Heart right ventricle (tissue), 16 donors: ENCODE results near the gene CCDC86. TPM values are rescaled to one million over a fixed set of nuclear protein-coding genes. Genes with fewer than 3 reads are reported as not detected.
A peak's percentile ranks its signal among the peaks of the same experiment; 100 is the strongest.

Experiments used
- ATAC-seq, 8 donors: fragments of 200-7000 bp; cut with Tn5 transposase; one replicate each; pipeline ENCODE4 v1.9.1; 2020; ENCODE audit warnings: mild to moderate bottlenecking in 8 of 8, moderate library complexity in 8 of 8, moderate number of reproducible peaks in 1 of 8
- DNase-seq, 2 donors: peaks; one replicate each; pipeline ENCODE4 v3.0.0-alpha.2; 2020
- H3K27ac ChIP-seq, 10 donors: fragments of 200-600 bp; sonication (generic) in 2 of 10; one replicate each; pipeline versions ENCODE4 v1.5.0 to v1.8.0; 2020 to 2022; ENCODE audit warnings: mild to moderate bottlenecking in 3 of 10
- H3K27me3 ChIP-seq, 7 donors: fragments of 200-600 bp; one replicate each; pipeline ENCODE4 v1.8.0; 2021 to 2022; ENCODE audit warnings: mild to moderate bottlenecking in 2 of 7
- H3K36me3 ChIP-seq, 9 donors: fragments of 200-600 bp; sonication (generic) in 1 of 9; one replicate each; pipeline versions ENCODE4 v1.5.0 to v1.8.0; 2020 to 2022; ENCODE audit warnings: mild to moderate bottlenecking in 2 of 9
- H3K4me1 ChIP-seq, 9 donors: fragments of 200-600 bp; sonication (generic) in 1 of 9; one replicate each; pipeline versions ENCODE4 v1.5.0 to v1.8.0; 2020 to 2022; ENCODE audit warnings: mild to moderate bottlenecking in 4 of 9
- H3K4me3 ChIP-seq, 10 donors: fragments of 200-600 bp; sonication (generic) in 2 of 10; one replicate each; pipeline versions ENCODE4 v1.5.0 to v1.8.0; 2020 to 2022; ENCODE audit warnings: mild to moderate bottlenecking in 7 of 10, moderate library complexity in 2 of 10
- H3K9me3 ChIP-seq, 11 donors: fragments of 200-600 bp in 10 of 11; sonication (generic) in 2 of 11; one replicate each; pipeline versions ENCODE4 v1.5.0 to v1.8.0; 2013 to 2022; ENCODE audit warnings: mild to moderate bottlenecking in 2 of 11, control low read depth in 1 of 11, moderate library complexity in 1 of 11
- CTCF ChIP-seq, 9 donors: fragments of 200-600 bp; sonication (generic) in 2 of 9; IDR thresholded peaks; one replicate each; pipeline versions ENCODE4 v1.5.0 to v1.8.0; 2021 to 2022; ENCODE audit warnings: antibody characterized with exemption in 9 of 9, mild to moderate bottlenecking in 5 of 9, moderate library complexity in 1 of 9
- WGBS, 2 donors: extraction: QIAGEN DNeasy Blood & Tissue Kit; methylation state at CpG; one replicate each; pipeline ENCODE4 v1.1.7; 2013; ENCODE audit warnings: inconsistent platforms in 1 of 2; 5-methylcytosine and 5-hydroxymethylcytosine counted together
- intact Hi-C, 10 donors: fragments of 100-400 bp; cut with DNase I; formaldehyde crosslinking; loops; one replicate each; pipeline versions ENCODE4 v1.11.1 to v1.14.2; 2022
- polyA plus RNA-seq, 2 donors: library from polyadenylated mRNA; stranded (reverse); fragments of 200-250 nt; gene quantifications; one replicate each; pipeline ENCODE4 v1.2.3, GENCODE V29; 2013
- total RNA-seq, 10 donors: library from RNA; stranded (reverse); fragmentation: NEBNext Ultra II Directional in 3 of 10; extraction: Animal tissue kit (Norgen Biotek cat#: 25700) in 3 of 10; gene quantifications; one replicate each; pipeline versions ENCODE4 v1.2.1 to v1.2.4, GENCODE V29; 2021 to 2023
- donor health status: Arrhythmogenic right ventricular cardiomyopathy.
- donor health status: ischemic (EF 13 %, LVEDD 7.1; RV severe dilation, severe dysfunction).
- donor health status: healthy with polysubstance abuse.
- donor health status: DM: no; HTN: yes; CAD: no.
- donor health status: DM: no; HTN: no; CAD: no.
- donor health status: ischemic (EF 25% LVEDD 6.9; RV normal size, moderate dysfunction).
- donor health status: ischemic (EF 25% LVEDD 5.7; RV mildly dilated, moderate dysfunction).
- donor health status: healthy.
- donor health status: DM: yes; HTN: yes; CAD: no.
- donor health status: Ischemic cardiomyopathy.
- donor health status: ischemic (EF 35%, LVEDD 5.7; RV mildly dilated, moderate dysfunction).
- donor health status: nonischemic (EF 11% LVEDD 7.7; RV severe dilation, severe dysfunction).
- donor health status: DM: yes; HTN: yes; CAD: no.
- donor health status: PGD.
- donor health status: ischemic (EF 29% LVEDD 5.4; RV normal size, mild dysfunction).
- donor health status: nonischemic (EF 23%, LVEDD 6.1; RV moderate dilation, normal function).

Gene CCDC86
- total and polyA plus RNA-seq, 12 donors: 6.6 to 26.5 (median 9.2) TPM

- DNase-seq (no peak), ATAC-seq (peak in 3 of 8 donors; percentile 32 to 40 (median 37))
- Histone ChIP-seq H3K4me3 (no peak overlapping the region), H3K9me3 (no peaks in the 10 kb centered on the region), H3K36me3 (no peaks in the 10 kb centered on the region), H3K27ac (peak overlapping the region in 1 of 10 donors; percentile 69), H3K4me1 (peaks cover 0 to 40% (median 5%) of the 10 kb centered on the region in 9 donors), H3K27me3 (no peaks in the 10 kb centered on the region)
- no peak for TF ChIP-seq CTCF (IDR thresholded peaks at IDR 0.05)
- WGBS, 2 donors: 67 to 76% methylated on average over 3 of the region's 3 CpGs
- intact Hi-C loops: loop anchor here in 4 of 10 donors (10.0 kb wide), 3 partner anchors 299 to 349 kb away; no protein-coding TSS in a partner anchor
Measured at GRCh38 chr11:60835534-60835846, 6.4 kb upstream of the CCDC86 start.

- no peaks in the 10 kb centered on the region for H3K9me3 ChIP-seq
- H3K36me3 ChIP-seq: no peaks in the 10 kb centered on the region
- no peak for ATAC-seq
- no peak overlapping the region for H3K27ac ChIP-seq
- TF ChIP-seq CTCF (IDR thresholded peaks at IDR 0.05): no peak
- no peaks in the 10 kb centered on the region for H3K27me3 ChIP-seq
- intact Hi-C loops: loop anchor here in 4 of 10 donors (10.0 kb wide), 3 partner anchors 298 to 348 kb away; no protein-coding TSS in a partner anchor
- H3K4me3 ChIP-seq: no peak overlapping the region
- peaks cover 7 to 43% (median 13%) of the 10 kb centered on the region in 9 donors for H3K4me1 ChIP-seq
- 57 to 68% methylated on average over 9 of the region's 9 CpGs for WGBS, 2 donors
- DNase-seq: no peak
Measured at GRCh38 chr11:60836866-60837515, 4.9 kb upstream of the CCDC86 start.

DNA sequence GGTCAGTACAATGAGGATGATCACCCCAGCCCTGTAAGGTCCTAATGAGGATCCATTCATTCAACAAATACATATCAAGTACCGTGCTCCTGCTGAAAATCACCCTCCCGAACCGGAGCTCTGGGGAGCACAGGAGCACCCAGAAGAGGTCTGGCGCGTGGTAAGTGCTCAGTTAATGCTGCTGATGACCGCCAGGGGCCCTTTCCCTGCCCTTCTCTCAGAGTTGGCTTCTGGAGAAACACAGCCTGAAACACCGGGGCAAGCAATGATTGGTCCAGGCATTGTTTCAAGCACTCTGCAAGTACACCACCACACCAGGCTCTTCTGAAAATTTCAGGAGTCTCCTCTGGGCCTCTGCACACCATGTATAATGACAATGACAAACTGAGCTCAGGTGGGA is 3.8 kb upstream of the CCDC86 start:
- Histone ChIP-seq H3K27me3 (no peaks in the 10 kb centered on the region), H3K4me3 (no peak overlapping the region), H3K9me3 (no peaks in the 10 kb centered on the region), H3K4me1 (peaks cover 12 to 53% (median 22%) of the 10 kb centered on the region in 9 donors), H3K36me3 (no peaks in the 10 kb centered on the region), H3K27ac (no peak overlapping the region)
- intact Hi-C loops: loop anchor here in 4 of 10 donors (10.0 kb wide), 3 partner anchors 297 to 347 kb away; no protein-coding TSS in a partner anchor
- DNase-seq (no peak), ATAC-seq (no peak)
- TF ChIP-seq CTCF (IDR thresholded peaks at IDR 0.05): no peak
- 72 to 81% methylated on average over 7 of the region's 7 CpGs for WGBS, 2 donors

DNA sequence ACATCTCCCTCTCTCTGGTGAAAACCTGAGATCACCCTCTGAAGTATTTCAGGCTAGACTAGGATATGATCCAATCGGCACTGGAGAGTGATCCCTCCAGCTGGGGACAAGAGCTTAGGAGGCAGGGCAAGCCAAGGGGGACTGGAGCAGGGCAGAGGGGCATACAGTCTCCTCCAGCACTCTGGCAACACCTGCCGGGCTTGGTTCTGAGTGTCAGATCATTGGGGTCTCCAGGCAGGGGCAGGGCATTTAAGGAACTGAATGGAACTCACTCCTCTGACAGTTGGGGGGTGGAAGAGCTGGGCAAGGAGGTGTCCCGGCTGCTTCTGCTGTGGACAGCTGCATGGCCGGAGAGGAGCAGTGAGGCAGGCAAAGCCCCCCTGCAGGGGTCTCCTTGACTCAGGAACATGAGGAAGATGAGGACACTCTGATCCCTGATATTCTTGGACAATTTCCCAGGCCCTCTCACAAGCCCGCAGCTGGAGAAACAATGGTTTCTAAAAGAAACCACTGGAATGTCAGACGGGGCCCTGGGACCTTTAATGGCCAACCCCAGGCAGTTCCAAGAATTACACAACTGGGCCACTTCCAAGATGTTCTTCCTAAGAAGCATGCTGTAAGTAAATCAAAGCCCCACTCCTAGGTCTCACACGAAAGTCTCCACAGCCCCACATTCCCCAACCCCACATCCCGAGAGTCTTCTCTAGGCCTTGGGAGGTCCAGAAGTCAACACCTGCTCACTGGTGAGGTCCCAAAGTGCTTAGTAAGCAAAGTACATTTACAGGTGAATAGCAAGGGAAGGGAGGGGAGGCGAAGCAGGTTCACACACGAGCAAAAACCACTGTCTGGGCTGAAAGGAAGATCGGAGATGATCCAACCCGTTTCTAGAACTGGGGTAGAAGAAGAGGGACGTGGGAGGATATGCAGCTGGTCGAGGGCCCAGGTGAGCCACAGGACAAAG is 1.2 kb upstream of the CCDC86 start:
- intact Hi-C loops: loop anchor here in 3 of 10 donors (5.0 kb wide), 1 partner anchor 37 kb away; no protein-coding TSS in a partner anchor
- 63 to 66% methylated on average over 14 of the region's 14 CpGs for WGBS, 2 donors
- DNase-seq (peak in 1 of 2 donors; percentile 79), ATAC-seq (peak; percentile 23 to 72 (median 50))
- Histone ChIP-seq H3K27me3 (no peaks in the 10 kb centered on the region), H3K4me3 (peak overlapping the region in 7 of 10 donors; percentile 77 to 96 (median 85)), H3K4me1 (peaks cover 23 to 61% (median 38%) of the 10 kb centered on the region in 9 donors), H3K27ac (peak overlapping the region; percentile 64 to 88 (median 80)), H3K9me3 (no peaks in the 10 kb centered on the region), H3K36me3 (peaks cover 0 to 9% (median 0%) of the 10 kb centered on the region in 9 donors)
- TF ChIP-seq CTCF (IDR thresholded peaks at IDR 0.05): no peak
